Spleen (tissue), 11 donors: ENCODE measurements around the gene FBXL13. TPM values are rescaled to one million over a fixed set of nuclear protein-coding genes. Genes with fewer than 3 reads are reported as not detected.

ENCODE experiments used
- DNase-seq: peaks from one replicate; pipeline ENCODE4 v3.0.0-alpha.2; 2020
- H3K27ac ChIP-seq, 8 donors: fragments of 200-600 bp; sonication (generic) in 7 of 8; 1 replicate in 4 of 8; 2 replicates in 4 of 8; pipeline versions ENCODE4 v1.5.0 to v1.8.0; 2016 to 2021; ENCODE audit warnings: inconsistent platforms in 4 of 8, mild to moderate bottlenecking in 4 of 8, moderate library complexity in 1 of 8
- H3K27me3 ChIP-seq, 7 donors: fragments of 200-600 bp; sonication (generic) in 6 of 7; replicated peaks in 1 of 7; 1 replicate in 4 of 7; 2 replicates in 3 of 7; pipeline versions ENCODE4 v1.5.0 to v1.8.0; 2016 to 2021; ENCODE audit warnings: inconsistent platforms in 3 of 7, mild to moderate bottlenecking in 1 of 7
- H3K36me3 ChIP-seq, 6 donors: fragments of 200-600 bp; sonication (generic) in 5 of 6; 1 replicate in 4 of 6; 2 replicates in 2 of 6; pipeline versions ENCODE4 v1.5.0 to v1.8.0; 2016 to 2021; ENCODE audit warnings: inconsistent platforms in 2 of 6
- H3K4me1 ChIP-seq, 6 donors: fragments of 200-600 bp; sonication (generic) in 5 of 6; 1 replicate in 3 of 6; 2 replicates in 3 of 6; pipeline versions ENCODE4 v1.5.0 to v1.8.0; 2016 to 2021; ENCODE audit warnings: inconsistent platforms in 3 of 6
- H3K4me3 ChIP-seq, 8 donors: fragments of 200-600 bp; sonication (generic) in 7 of 8; 1 replicate in 4 of 8; 2 replicates in 4 of 8; pipeline versions ENCODE4 v1.5.0 to v1.8.0; 2016 to 2021; ENCODE audit warnings: inconsistent platforms in 4 of 8, mild to moderate bottlenecking in 4 of 8, moderate library complexity in 2 of 8
- H3K9me3 ChIP-seq, 8 donors: fragments of 200-600 bp; sonication (generic) in 7 of 8; 1 replicate in 4 of 8; 2 replicates in 4 of 8; pipeline versions ENCODE4 v1.5.0 to v1.8.0; 2016 to 2021; ENCODE audit warnings: inconsistent platforms in 4 of 8
- POLR2A ChIP-seq, 3 donors: fragments of 450-650 bp; IDR thresholded peaks; one replicate each; pipeline ENCODE4 v1.5.1; 2017; ENCODE audit warnings: antibody characterized with exemption in 3 of 3, mild to moderate bottlenecking in 1 of 3
- POLR2AphosphoS5 ChIP-seq, 3 donors: sonication (generic); formaldehyde crosslinking; IDR thresholded peaks; one replicate each; pipeline ENCODE4 v1.5.1; 2017; ENCODE audit warnings: antibody characterized with exemption in 3 of 3
- WGBS, 5 donors: extraction: QIAGEN DNeasy Blood & Tissue Kit in 3 of 5; methylation state at CpG; one replicate each; pipeline versions ENCODE4 v1.1.5 to v1.1.7; 2013 to 2018; 5-methylcytosine and 5-hydroxymethylcytosine counted together
- intact Hi-C: fragments of 100-400 bp; cut with DNase I; formaldehyde crosslinking; loops from one replicate; pipeline ENCODE4 v1.15.0; 2023; ENCODE audit warnings: low total_unique reads
- polyA plus RNA-seq, 3 donors: library from polyadenylated mRNA; stranded (reverse); fragments of 200-250 nt; gene quantifications; one replicate each; pipeline ENCODE4 v1.2.1, GENCODE V29; 2013
- total RNA-seq, 7 donors: library from RNA; depleted of rRNA in 3 of 7; stranded (reverse); fragments of >200 nt in 3 of 7; fragmentation: NEBNext Ultra II Directional in 4 of 7; extraction: Animal tissue kit (Norgen Biotek cat#: 25700) in 4 of 7; gene quantifications; one replicate each; pipeline versions ENCODE4 v1.1.0 to v1.2.1, GENCODE V29; 2016 to 2021
- TF ChIP-seq, protein P1 (sequence below), 11 experiments: fragments of 200-600 bp in 7 of 11; fragments of 450-650 bp in 4 of 11; sonication (generic) in 4 of 11; IDR thresholded peaks in 8 of 11; conservative IDR thresholded peaks in 3 of 11; 1 replicate in 7 of 11; 2 replicates in 4 of 11; pipeline versions ENCODE4 v1.4.0 to v1.8.0; 2016 to 2021; ENCODE audit warnings: antibody characterized with exemption in 11 of 11, inconsistent platforms in 4 of 11, mild to moderate bottlenecking in 1 of 11
- donor health status: healthy with polysubstance abuse.
- donor health status: DM: no; HTN: no; CAD: no; lungs with moderate emphysema.
- donor health status: DM: no; HTN: no; CAD: no.
- donor health status: Bipolar disorder and iron deficiency.
- donor health status: healthy.
- donor health status: DM: no; HTN: no; CAD: no.
- donor health status: DM: yes; HTN: yes; CAD: no.

The FBXL13 gene
- total and polyA plus RNA-seq, 10 donors: 0.09 to 6.6 (median 2.3) TPM

DNA sequence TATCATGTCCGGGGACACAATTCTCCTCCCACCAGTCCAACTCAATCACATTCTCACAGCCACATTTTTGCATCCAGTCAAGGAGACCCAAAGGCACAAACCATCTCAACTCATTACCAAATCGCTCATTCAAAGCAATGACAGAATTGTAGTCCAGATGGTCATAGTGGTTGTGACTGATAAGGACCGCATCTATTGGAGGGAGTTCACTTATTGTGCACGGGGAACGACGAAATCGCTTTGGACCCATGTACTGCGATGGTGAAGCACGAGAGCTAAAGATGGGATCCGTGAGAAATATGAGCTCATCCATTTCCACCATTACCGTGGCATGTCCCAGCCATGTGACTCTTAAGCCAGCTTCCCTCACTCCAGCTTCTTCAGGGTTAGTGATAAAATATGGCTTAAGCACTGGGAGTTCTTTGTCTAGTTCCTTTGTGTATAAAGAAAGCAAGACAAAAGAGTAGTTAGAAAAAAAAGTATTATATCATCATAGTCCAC, 45.2 kb upstream of the FBXL13 start:
- Histone ChIP-seq H3K9me3 (no peaks in the 10 kb centered on the region), H3K36me3 (peaks cover 0 to 89% (median 11%) of the 10 kb centered on the region in 6 donors), H3K4me1 (no peaks in the 10 kb centered on the region), H3K4me3 (no peak overlapping the region), H3K27me3 (no peaks in the 10 kb centered on the region), H3K27ac (no peak overlapping the region)
- DNase-seq: no peak
- intact Hi-C loops: no loop called here
- TF ChIP-seq POLR2A (IDR thresholded peaks at IDR 0.05): no peak
- TF ChIP-seq POLR2AphosphoS5 (IDR thresholded peaks at IDR 0.05): no peak
- TF ChIP-seq, protein P1, sequence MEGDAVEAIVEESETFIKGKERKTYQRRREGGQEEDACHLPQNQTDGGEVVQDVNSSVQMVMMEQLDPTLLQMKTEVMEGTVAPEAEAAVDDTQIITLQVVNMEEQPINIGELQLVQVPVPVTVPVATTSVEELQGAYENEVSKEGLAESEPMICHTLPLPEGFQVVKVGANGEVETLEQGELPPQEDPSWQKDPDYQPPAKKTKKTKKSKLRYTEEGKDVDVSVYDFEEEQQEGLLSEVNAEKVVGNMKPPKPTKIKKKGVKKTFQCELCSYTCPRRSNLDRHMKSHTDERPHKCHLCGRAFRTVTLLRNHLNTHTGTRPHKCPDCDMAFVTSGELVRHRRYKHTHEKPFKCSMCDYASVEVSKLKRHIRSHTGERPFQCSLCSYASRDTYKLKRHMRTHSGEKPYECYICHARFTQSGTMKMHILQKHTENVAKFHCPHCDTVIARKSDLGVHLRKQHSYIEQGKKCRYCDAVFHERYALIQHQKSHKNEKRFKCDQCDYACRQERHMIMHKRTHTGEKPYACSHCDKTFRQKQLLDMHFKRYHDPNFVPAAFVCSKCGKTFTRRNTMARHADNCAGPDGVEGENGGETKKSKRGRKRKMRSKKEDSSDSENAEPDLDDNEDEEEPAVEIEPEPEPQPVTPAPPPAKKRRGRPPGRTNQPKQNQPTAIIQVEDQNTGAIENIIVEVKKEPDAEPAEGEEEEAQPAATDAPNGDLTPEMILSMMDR (IDR thresholded peaks at IDR 0.05 in 8 of 11, conservative IDR thresholded peaks at IDR 0.05 in 3 of 11): no peak
- WGBS, 5 donors: 95 to 99% (median 98%) methylated on average over 11 of the region's 11 CpGs

DNA sequence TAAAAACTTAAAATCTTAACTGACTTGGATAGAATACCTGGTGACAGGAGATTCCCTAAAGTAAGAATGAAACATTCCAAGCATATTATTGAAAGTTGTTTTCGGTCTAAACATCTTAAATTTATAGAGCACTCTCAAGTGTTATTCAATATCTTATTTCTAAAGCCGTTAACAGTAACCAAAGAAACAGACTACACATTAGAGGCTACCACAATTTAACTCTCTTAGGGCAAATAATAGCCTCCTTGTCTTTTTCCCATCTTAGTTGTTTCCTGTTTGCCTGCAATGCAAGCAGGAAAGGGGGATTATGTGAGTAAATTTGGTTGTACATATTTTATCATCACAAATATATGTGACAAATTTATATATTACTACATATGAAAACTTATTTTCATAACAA, 42.9 kb upstream of the FBXL13 start:
- H3K4me3 ChIP-seq: no peak overlapping the region
- H3K27ac ChIP-seq: no peak overlapping the region
- no peaks in the 10 kb centered on the region for H3K27me3 ChIP-seq
- H3K36me3 ChIP-seq: peaks cover 0 to 89% (median 16%) of the 10 kb centered on the region in 6 donors
- no peak for TF ChIP-seq POLR2A (IDR thresholded peaks at IDR 0.05)
- TF ChIP-seq POLR2AphosphoS5 (IDR thresholded peaks at IDR 0.05): no peak
- TF ChIP-seq, protein P1 (IDR thresholded peaks at IDR 0.05 in 8 of 11, conservative IDR thresholded peaks at IDR 0.05 in 3 of 11): no peak
- DNase-seq: no peak
- H3K9me3 ChIP-seq: no peaks in the 10 kb centered on the region
- WGBS, 5 donors: 92 to 100% (median 95%) methylated on average over 2 of the region's 2 CpGs
- no peaks in the 10 kb centered on the region for H3K4me1 ChIP-seq
- intact Hi-C loops: no loop called here

DNA sequence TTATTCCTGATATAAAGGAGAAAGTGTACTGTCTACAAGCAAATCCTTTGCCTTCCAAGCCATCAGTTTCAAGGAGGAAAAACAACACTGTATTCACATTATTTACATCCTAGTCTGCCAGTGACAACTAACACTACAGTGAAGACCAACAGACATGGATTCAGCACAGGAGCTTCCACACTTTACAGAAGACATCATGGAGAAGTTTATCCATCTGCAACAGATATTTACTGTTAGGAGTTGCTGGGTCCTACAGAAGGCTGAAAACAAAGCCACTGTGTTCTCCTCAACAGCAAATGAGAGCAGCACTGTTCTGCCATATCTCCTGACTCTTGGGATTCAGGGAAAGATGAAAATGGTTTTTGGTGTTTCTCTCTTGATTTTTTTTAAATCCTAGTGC, 42.4 kb upstream of the FBXL13 start:
- Histone ChIP-seq H3K36me3 (peaks cover 0 to 89% (median 16%) of the 10 kb centered on the region in 6 donors), H3K9me3 (peaks cover 0 to 1% (median 0%) of the 10 kb centered on the region in 8 donors), H3K27ac (no peak overlapping the region), H3K27me3 (no peaks in the 10 kb centered on the region), H3K4me3 (no peak overlapping the region), H3K4me1 (no peaks in the 10 kb centered on the region)
- no peak for DNase-seq
- intact Hi-C loops: no loop called here
- TF ChIP-seq POLR2AphosphoS5 (IDR thresholded peaks at IDR 0.05) (no peak), POLR2A (IDR thresholded peaks at IDR 0.05) (no peak)
- TF ChIP-seq, protein P1 (IDR thresholded peaks at IDR 0.05 in 8 of 11, conservative IDR thresholded peaks at IDR 0.05 in 3 of 11): no peak

DNA sequence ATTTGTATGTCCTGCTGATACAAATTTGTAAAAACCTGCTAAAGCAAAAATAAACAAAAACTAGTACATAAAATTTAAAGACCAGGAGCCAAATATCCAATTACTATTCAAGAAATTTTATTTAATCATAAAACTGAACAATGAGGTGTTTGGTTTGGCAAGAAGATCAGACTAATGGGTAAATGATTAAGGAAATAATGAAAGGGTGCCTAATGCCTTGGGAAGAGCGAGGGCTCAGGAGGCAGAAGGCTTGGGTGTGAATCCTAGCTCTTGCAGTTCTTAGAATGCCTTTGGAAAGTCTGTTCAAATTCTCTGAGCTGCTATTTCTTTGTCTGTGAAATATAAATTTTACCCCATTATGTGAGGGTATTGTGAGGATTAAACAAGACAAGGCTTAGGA, 41.9 kb upstream of the FBXL13 start:
- no peak for DNase-seq
- no peak overlapping the region for H3K4me3 ChIP-seq
- H3K36me3 ChIP-seq: peaks cover 0 to 89% (median 16%) of the 10 kb centered on the region in 6 donors
- intact Hi-C loops: no loop called here
- H3K27me3 ChIP-seq: no peaks in the 10 kb centered on the region
- TF ChIP-seq POLR2AphosphoS5 (IDR thresholded peaks at IDR 0.05) (no peak), POLR2A (IDR thresholded peaks at IDR 0.05) (no peak)
- TF ChIP-seq, protein P1 (IDR thresholded peaks at IDR 0.05 in 8 of 11, conservative IDR thresholded peaks at IDR 0.05 in 3 of 11): no peak
- WGBS, 5 donors: 83 to 100% (median 100%) methylated on average over 1 of the region's 1 CpG
- no peak overlapping the region for H3K27ac ChIP-seq
- H3K4me1 ChIP-seq: no peaks in the 10 kb centered on the region
- peaks cover 0 to 6% (median 0%) of the 10 kb centered on the region in 8 donors for H3K9me3 ChIP-seq
